ENCODE data around the gene FADS6.

FADS6 gene

GRCh38 chr17:74892974-74893911, at the start of gene FADS6:
Gene FADS6 (minus strand): TSS chr17:74893633. CDS start chr17:74893595, 38 bp downstream.
- DNase-seq: no peak

DNA sequence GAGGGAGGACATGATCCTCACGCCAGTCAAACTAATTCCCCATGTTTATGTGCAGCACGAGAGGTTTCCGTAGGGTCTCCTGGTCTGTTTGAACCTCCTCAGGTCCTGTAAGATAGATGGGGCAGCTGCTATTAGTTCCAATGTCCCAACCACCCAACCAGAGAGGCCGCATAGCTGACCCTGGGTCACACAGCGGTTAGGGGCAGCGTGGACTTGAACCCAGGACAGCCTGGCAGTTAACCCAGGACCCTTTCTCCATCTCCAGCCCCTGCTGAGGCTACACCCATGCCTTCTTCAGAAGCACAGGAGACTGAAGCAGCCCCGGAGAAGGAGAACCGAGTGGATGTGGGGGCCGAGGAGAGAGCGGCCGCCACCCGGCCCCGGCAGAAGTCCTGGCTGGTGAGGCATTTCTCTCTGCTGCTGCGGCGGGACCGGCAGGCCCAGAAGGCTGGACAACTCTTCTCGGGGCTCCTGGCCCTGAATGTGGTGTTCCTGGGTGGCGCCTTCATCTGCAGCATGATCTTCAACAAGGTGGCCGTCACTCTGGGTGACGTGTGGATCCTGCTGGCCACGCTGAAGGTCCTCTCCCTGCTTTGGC, 47.8 kb upstream of the FADS6 start:
- no peak for DNase-seq

DNA sequence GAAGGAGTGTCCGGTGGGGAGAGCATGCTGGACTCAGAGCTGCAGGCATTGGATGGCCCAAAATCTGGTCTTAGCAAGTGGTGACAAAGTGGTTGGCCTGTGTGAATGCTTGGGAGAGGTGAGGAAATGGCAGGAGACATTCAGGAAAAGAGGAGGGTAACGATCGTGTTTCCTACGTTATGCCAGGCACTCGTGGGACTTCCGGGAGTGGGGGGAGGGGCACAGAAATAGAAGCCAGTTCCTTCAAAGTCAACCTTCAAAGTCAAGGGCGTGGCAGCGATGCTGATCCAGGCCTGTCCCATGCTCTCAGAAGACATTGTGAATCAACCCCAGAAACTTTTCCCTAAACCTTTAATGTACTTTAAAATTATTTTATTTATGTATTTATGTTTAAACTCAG, 46.1 kb upstream of the FADS6 start:
- no peak for DNase-seq

DNA sequence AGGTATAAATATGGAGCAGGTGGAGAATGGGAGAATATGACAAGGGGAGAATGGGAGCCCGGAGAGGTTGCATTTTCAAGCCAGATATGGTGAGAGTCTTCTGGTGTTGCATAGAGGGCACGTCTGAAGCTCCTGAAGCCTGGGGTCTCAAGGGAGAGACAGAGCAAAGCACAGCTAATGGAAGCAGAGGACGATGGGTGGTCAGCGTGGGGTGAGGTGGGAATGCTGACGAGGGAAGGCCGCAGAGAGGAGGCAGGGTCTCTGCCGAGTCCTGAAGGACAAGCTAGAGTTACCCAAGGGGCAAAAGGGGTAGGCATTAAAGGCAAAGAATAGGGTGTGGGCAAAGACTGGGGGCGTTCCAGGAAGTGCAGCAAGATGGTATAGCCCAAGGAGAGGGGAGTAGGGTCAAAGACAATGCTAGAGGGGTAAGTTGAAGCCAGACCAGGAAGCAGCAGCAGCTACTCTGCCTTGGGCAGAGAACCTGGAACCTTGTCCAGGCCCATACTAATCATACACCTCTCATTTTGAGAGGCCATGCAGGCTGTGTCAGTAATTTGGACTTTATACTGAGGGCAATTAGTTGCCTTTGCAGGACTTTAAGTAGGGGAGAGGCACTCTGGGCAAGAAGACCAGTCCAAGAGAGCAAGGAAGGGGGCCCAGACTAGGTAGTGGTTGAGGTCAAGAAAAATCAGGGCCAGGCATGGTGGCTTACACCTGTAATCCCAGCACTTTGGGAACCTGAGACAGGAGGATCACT, 44.9 kb upstream of the FADS6 start:
- no peak for DNase-seq

DNA sequence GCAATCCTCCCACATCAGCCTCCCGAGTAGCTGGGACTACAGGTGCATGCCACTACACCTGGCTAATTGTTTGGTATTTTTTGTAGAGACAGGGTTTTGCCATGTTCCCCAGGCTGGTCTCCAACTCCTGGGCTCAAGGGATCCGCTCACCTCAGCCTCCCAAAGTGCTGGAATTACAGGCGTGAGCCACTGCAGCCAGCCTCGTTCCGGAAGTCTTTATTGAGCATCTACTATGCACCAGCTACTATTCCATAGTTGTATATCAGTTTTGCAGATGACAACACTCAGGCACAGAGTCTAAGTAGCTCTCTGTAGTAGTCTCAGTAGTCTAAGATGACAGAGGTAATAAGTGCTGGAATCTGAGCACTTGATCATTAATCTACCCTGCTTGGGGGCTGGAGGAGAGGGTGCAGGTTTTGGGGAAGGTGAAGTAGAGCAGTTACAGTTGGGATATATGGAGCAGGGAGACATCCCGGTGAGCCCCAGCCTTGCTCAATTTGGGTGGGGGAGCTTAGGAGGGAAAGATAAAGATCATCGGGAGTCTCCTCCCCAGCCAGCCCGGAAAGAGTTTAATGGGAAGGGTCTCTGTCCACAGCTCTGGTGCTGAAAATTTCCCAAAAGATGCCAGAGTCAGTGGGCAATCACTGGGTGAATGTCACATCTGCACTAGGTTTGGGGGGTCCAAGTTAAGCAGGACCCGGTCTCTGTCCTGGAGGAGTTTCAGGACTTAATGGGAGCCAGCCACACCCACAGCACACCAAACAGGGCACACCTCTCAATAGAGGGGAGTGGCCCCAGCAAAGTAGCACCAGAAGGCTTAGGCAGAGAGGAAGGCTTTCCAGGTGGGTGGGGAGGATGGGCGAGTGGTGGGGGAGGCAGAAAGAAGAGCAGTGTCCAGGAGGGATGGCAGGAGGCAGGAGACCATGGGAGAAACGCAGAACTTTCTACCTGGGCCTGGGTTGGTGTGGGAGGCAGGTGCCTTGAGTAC, 43.9 kb upstream of the FADS6 start:
- DNase-seq: no peak

- no peak for DNase-seq
Measured at GRCh38 chr17:74936470-74936799, 43.0 kb upstream of the FADS6 start.

- no peak for DNase-seq
Measured at GRCh38 chr17:74935585-74936469, 42.4 kb upstream of the FADS6 start, which contains the start of gene OTOP3. Gene OTOP3 (plus strand): TSS chr17:74935898. CDS start chr17:74935922, 24 bp downstream.

DNA sequence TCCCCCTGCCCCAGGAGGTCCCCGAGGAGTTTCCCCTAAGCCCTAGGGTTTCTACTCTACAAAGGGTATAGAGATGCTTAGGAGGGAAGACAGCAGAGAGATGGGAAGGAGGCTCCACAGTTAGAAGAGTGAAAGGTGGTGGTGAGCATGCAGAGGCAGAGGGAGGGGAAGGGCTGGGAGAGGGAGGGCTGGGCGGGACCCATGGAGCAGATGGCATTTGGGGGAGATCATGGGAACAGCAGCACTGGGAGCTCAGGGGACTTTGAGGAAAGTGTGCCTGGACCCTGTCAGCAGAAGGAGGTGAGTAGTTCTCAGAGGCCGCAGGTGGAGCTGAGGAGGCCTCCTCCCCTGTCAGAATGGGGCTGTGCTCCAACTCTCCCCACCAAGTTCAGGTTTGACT, 41.6 kb upstream of the FADS6 start:
- DNase-seq: no peak

- no peak for DNase-seq
Measured at GRCh38 chr17:74930535-74931036, 37.2 kb upstream of the FADS6 start.

DNA sequence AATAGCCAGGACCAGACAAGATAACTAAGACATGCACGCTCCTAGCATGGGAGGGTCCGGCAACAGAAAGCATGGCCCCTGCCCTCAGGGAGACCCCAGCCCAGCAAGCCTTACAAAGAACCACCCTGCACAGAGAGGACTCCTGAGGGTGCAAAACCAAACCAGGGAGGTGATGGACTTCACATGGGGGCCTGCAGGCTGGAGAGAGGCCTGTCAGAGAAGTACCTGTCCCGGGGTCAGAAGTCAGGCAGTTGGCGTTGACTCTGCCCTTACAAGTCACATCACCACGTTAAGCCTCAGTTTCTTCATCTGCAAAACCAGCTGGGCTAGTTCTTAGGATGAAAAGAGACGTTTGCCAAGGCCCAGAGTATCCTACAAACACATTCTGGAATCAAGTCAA, 35.4 kb upstream of the FADS6 start:
- DNase-seq: no peak

- DNase-seq: no peak
Measured at GRCh38 chr17:74925242-74925641, 31.8 kb upstream of the FADS6 start.

DNA sequence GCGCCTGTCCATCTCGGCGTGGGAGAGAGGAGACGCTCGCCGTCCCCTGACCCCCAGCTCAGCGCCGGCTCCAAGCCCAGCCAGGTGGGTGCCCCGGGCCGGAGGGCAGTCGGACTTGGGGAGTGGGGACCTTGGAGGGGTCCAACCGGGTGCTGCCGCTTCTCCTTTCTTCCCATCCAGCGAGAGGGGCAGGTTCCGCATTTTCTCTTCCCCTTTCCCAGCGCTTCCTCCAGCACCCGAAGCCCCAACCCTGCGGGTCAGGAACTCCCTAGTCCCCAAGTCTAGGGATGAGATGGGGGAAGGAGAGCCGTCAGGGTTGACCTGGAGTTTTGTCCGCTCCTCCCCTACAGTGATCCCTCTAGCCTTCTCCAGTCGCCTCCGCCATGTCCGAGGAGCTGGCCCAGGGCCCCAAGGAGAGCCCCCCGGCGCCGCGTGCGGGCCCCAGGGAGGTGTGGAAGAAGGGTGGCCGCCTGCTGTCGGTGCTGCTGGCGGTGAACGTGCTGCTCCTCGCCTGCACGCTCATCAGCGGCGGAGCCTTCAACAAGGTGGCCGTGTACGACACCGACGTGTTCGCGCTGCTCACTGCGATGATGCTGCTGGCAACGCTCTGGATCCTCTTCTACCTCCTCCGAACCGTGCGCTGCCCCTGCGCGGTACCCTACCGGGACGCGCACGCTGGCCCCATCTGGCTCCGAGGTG, 31.0 kb upstream of the FADS6 start, which contains the start of gene OTOP2:
Gene OTOP2, plus strand, starts transcription at position 24 of the 699 bp plus-strand sequence. Its CDS starts 360 bp downstream, at position 384.
- peak; percentile 28 for DNase-seq

GRCh38 chr17:74923538-74924249, 30.3 kb upstream of the FADS6 start:
- DNase-seq: peak; percentile 70

GRCh38 chr17:74922694-74923537, 29.5 kb upstream of the FADS6 start, which contains the start of gene USH1G:
Gene USH1G (minus strand): TSS chr17:74923255. CDS start chr17:74923073, 182 bp downstream.
- DNase-seq: peak; percentile 66

DNA sequence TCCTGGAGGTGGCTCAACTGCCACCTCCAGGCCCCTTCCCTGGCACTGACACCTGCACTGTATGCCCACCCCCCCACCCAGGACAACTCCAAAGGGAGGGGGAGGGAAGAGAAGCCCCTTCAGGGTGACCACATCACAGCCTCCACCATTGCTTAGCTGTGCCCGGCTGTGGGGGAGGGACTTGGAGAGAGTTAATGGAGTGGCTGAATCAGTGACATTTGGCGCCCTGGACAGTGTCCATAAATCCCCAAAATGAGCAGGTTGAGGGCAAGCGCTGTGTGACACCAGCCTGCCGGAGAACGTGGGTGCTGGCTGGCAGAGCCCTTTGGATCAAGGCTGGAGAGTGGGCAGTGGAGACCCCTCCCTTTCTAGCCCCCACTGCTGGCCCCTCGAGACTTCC, 28.7 kb upstream of the FADS6 start:
- DNase-seq: no peak

DNA sequence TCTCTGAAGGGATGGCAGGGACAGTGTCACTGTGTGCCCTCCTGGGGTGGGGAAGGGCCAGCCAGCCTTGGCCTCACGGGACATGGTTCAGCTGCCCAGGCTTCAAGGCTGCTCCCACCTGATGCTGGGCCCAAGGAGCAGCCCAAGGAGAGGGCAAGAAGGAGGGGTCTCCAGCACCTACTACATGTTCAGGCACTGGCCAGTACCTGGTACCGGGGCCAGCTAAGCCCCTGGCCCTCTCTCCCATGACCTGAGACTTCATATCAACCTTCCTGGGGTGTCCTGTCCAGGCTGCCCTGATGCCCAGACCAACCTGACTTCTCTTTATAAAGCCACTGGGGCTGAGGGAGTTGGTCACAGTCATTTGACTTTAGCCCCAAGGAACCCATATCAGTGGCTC, 28.3 kb upstream of the FADS6 start:
- DNase-seq: no peak

DNA sequence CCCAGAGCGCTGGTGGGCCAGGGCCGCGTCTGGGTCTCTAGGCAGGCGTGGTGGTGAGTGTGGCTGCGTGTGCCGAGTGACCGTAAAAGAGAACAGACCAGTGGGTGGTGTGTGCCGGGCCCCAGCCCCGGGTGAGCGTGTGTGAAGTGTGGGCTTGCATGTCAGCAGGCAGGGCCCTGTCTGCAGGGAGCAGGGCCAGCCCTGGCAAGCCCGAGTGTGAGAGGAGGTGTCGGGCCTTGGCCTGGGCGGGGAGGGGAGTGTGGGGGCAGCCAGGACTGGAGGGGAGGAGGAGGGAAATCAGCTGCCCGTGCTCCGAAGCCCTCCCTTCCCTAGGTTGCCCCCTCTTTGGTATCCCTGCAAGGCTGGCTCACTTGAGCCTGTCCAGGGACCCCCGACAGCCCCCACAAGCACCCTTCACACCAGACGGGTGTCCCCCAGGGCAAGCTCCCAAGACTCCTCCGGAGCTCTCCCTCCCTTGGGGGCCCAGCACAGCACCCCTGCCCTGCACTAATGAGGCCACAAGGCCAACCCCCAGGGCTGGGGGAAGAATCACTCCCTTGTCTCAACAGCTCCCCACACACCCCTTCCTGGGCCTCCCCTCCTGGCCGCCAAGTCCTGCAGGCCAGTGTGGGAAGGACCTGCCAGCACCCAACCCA, 27.7 kb upstream of the FADS6 start:
- no peak for DNase-seq

DNA sequence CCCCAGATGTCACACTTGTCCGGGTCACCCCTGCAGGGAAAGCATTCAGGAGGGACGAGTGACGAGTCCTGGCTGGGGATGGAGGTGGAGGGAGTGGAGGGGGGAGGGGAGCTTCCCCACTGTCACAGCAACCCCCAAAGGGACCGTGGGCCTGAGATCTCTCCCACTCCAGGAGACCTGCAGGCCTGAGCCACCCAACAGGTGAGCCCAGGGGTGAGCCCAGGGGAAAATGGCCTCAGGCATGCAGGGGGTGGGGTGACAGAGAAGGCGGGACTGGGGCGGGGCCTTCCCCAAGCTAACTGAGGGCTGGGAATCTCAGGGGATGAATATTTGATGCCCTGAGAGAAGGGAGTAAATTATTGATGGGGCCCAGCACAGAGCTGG, 27.2 kb upstream of the FADS6 start:
- DNase-seq: no peak

Data from OCI-M1 (cell line).